Measurements from ENCODE around the gene PRCP.
A peak's percentile ranks its signal among the peaks of the same experiment; 100 is the strongest.

Gene PRCP

DNA sequence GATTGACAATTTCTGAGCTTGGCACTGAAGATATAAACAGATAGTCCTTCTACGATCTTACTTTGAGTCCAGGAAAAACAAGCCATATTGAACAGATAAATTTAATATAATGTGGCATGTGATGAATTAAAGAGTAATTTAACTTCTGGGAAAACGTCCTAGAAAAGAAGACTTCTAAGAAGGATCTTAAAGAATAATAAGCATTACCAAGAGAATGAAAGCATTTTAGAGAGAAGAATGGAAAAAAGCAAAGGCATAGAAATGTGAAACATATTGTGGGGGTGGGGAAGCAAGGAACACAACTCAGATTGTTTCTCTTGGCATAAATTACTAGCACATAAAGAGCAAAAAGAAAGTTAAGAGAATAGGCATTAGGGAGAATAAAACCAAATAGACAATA is 6.7 kb upstream of the PRCP start:
- DNase-seq (ENCODE audit: low spot score): no peak

DNA sequence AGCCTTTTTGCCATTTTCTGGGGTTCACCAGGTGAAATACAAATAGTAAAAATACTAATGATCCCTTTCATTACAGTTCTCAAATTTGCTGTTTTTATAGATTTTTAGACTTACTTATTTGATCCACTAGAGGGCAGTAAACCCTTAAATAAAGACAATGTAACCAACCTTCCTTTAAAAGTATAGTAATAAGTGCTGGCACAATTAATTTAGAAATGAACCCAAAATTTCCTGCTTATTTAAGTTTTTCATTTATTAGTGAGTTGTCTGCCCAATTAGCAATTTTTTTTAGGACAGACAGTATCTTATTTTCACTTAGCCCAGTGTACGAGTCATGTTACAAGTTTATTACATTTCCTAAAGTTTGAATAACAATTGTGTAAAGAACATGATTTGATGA is 6.0 kb upstream of the PRCP start:
- DNase-seq (ENCODE audit: low spot score): peak; percentile 72

DNA sequence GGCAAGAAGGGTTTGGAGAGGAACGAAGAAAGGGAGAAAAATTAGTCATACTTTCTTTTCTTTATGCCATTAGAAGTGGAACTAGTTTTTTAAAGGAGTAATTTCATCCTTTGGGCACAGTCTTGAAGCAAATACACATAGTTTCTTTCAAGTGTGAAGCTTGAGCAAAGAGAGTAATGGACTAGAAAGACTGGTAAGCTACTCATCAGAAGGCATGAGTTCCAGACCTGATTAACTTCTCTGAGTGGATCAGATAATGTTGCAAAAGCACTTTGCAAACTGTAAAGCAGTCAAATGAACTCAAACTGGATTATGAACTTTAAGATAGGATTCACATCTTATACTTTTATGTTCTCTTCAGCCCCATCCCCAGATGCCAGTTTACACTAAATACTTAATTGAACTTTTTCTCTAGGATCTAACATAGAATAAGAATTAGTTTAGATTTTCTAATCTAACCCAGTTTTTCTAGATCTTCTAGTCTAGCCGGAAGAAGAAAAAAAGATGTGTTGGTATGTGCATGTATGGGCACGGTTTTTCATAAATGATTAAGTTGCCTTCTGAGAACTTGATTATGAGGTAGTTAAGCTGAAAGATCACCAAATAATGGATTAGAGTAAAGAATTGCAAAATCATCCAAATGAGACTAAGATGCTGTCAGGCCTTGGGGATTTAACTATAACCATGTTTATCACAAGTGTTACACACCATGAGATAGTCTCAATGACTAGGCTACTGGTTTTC is 3.8 kb upstream of the PRCP start:
- no peak for DNase-seq (ENCODE audit: low spot score)

DNA sequence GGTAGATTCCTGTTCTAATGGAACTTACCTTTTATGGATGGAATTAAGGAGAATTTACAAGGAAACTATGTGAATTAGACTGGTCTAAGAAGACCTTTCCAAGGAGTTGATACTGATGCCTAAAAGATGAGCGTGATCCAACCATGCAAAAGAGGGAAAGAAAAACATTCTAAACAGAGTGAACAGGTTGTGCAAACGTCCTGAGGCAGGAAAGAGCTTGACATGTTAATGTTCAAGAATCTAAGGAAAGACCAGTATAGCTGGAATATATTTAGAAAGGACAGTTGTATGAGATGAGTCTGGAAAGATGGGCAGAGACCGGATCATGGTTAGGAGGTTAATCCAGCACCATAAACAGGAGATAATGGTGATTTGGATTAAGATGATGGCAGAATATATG is 2.6 kb upstream of the PRCP start:
- DNase-seq (ENCODE audit: low spot score): no peak

DNA sequence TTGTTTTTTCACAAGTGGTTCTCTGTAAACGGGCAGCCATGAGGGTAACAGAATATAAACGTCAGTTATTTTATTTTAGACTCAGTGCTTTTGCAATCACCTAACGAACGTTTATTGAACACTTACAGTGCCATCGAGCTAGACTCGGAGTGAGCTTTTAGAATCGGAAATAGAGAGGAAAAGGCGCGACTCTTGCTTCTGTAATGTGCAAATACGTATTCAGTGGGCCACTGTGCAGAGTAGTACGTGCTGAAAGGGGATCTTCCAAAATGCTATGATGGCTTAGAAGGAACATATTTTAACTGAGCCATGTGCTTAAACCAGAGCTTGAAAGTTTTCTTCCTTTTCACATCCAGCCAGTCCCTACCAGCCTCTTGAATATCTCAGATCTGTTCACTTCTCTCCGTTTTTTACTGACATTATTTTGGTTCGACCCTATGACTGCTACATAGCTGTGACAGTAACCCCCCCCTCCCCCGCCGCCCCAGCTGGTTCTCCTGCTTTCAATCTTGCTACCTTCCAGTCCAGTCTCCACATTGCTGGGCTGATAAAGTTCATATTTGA is 1.8 kb upstream of the PRCP start:
- no peak for DNase-seq (ENCODE audit: low spot score)

DNA sequence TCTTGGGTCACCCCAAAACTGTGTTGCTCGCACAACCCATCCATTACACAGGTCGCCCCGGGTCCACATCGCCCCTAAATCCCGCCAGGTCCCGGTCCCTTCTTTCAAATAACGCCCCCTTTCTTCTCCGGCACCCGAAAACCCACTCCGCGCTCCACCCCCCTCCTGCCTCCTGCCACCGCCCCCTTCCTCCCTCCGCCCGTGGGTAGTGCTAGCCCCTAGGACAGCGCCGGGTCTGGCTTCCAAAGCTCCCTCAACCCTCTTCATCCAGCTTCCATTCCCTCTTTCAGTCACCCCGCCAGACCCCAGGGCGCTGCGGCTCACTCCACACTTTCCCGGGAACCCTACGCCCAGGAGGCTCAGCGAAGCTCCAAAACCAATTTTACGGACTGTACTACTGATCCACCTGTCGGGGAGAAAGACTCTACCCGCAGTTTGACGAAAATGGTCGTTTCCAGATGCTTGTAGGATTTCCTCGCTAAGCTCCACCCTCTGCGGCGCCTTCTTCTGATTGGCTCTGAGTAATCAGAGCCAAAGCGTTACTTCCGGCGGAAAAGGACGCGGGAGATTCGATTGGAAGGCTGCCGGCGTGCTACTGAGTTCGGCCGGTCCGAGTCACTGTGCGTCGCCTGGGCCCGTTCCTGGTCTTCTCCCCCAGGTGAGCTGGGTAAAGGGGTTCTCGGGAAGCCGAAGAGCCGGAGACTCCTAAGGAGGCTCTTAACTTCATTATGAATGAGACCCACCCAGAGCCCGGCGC is 1.1 kb upstream of the PRCP start, which contains the start of gene DDIAS:
Gene DDIAS (plus strand): TSS at position 572 of the 757 bp plus-strand sequence. CDS start 13,003 bp downstream, outside the sequence.
- DNase-seq (ENCODE audit: low spot score): peak; percentile 98

DNA sequence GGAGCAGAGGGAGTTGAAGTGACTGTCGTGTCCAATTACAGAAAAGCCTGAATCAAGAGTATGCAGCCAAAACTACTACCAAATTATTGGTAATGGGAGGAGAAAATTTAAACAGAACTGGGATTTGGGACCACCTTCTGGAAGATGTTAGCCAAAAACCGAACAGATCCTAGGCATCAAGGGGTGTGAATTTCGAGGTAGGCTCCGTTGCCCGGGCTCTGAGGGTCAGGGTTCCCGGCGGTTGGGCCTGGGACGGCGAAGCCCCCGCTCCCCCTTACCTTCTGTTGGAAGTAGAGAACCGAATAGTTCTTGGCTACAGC is 313 bp downstream of the PRCP start:
- DNase-seq (ENCODE audit: low spot score): no peak

DNA sequence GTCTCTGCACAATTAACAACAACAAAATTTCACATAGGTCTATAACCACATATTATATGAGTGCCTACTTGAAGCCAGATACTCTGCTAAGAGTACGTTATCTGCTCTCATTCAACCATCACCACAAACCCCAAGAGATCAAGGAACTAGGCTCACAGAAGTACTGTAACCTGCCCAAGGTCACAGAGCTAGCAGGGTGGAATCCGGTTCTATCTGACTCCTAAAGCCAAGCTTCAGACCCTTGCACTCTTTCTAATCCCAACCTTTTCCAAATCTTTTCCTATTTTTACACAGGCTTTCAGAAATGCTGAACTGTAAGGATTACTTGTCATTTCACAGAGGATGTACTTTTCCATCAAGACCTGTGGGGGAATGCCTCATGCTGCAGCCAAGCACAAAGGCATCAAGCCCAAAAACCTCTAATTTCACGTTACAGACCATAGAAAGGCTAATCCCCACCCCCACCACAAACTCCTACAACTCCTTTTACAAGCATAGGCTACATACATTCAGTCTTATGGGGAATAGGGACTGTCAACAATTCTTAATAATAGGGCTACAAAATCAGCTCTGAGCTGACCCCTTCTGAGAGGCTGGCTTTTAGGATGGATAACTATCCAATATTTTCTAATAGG is 927 bp downstream of the PRCP start:
- no peak for DNase-seq (ENCODE audit: low spot score)

DNA sequence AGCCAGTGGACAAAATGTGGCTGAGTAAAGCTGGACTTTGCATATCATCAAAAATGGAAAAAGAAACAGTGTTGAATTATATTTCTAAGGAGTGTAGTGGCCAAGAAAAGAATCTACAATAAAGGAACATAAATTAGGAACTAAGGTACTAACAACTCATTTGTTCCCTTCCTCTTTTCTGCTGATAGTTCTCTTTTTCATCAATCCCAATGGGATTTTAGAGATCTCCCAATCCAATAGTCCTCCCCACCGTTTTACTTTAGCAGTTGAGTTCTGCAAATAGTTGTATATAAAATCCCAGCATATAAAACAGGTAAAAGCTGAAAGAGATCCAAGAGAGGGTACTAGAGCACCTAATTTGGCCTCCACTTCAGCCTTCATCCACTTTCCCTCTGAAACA is 2.0 kb downstream of the PRCP start:
- no peak for DNase-seq (ENCODE audit: low spot score)

DNA sequence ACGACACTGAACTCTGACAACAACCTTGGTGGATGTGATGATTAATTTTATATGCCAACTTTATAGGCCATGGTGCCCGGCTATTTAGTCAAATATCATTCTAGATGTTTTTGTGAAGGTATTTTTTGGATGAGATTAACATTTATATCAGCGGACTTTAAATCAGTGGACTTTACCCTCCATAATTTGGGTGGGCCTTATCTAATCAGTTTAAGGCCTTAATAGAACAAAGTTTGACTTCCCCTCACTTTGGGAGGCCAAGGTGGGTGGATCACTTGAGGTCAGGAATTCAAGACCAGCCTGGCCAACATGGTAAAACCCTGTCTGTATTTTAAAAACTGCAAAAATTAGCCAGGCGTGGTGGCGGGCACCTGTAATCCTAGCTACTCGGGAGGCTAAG is 4.0 kb downstream of the PRCP start:
- no peak for DNase-seq (ENCODE audit: low spot score)

DNA sequence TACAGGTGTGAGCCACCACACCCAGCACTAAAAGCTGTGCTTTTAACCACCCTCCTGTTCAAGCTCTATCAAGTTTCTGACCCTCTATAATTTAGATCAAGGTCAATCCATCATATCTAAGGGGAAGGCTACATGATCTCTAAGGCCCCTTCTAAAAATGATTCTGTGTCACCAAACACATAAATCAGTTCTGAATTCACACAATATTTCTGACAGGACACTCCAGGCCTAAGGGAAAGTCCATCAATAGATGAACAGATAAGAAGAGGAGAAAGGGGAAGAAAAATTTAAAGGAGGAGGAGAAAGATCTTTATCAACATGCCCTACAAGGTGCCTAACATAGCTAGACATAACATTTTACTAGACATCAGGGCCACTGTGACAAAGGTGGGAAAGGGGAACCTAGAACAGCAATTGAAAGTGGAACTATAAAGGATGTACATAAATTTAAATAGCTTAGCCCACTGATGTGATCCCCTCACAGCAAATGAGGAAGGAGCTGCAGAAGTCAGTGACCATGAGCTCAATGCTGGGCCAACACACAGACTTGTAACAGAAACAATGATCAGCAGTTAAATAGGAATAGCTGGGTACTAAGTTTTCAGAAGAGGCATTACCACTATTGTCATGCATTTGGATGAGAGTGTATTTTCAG is 4.7 kb downstream of the PRCP start:
- DNase-seq (ENCODE audit: low spot score): no peak

DNA sequence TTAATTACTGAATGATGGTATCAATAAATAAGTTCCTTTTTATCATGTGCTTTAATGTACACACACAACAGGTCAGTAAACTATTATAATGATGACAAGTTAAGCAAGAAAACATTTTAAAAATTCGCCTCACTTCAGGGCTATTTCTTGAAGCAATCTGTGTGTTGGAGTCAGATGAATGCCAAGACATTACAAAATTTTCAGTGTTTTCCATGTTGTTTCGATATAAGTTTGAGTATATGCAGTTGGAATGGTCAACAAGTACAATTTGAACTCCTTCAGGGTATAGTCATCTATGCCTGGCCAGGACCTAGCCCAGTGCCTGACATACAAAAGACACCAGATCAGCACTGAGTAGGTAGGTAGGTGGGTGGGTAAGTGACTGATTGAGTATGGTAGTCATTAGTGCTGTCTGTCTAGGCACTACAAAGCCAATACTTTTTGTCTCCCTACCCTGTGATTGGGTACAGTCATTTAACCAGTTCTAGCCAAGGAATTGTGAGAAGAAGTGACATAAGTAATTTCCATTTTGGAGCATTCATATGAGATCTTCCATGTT is 7.5 kb downstream of the PRCP start:
- DNase-seq (ENCODE audit: low spot score): no peak

DNA sequence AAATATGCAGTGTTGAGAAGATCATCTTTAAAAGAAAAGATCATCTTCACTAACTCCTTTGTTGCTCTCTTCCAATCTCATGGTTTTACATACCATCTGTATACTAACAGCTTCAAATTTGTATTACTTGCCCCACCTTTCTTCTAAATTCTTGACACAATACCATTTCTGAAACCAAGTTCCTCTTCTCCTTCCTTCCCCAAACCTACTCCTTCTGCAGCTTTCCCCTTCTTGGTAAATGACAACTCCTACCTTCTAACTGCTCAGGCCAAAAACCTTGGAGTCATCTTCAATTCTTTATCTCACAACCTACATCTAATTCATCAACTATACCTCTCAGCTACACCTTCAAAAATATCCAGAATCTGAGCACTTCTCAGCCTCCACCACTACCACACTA is 9.3 kb downstream of the PRCP start:
- DNase-seq (ENCODE audit: low spot score): no peak

DNA sequence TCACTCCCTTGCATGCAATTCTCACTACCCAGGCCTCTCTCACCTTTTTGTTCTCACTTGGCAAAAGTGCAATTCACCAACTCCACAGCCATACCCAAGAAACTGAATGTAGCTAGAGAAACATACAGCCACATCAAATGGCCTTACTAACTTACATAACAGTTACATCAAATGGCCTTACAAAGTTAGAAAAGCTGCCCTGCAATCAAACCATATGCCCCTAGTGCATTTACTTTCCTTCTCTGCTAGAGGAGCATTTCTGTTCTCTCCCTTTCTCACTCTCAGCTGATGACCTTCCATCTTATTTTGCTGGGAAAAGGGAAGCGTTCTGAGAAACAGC is 10.3 kb downstream of the PRCP start:
- no peak for DNase-seq (ENCODE audit: low spot score)

DNA sequence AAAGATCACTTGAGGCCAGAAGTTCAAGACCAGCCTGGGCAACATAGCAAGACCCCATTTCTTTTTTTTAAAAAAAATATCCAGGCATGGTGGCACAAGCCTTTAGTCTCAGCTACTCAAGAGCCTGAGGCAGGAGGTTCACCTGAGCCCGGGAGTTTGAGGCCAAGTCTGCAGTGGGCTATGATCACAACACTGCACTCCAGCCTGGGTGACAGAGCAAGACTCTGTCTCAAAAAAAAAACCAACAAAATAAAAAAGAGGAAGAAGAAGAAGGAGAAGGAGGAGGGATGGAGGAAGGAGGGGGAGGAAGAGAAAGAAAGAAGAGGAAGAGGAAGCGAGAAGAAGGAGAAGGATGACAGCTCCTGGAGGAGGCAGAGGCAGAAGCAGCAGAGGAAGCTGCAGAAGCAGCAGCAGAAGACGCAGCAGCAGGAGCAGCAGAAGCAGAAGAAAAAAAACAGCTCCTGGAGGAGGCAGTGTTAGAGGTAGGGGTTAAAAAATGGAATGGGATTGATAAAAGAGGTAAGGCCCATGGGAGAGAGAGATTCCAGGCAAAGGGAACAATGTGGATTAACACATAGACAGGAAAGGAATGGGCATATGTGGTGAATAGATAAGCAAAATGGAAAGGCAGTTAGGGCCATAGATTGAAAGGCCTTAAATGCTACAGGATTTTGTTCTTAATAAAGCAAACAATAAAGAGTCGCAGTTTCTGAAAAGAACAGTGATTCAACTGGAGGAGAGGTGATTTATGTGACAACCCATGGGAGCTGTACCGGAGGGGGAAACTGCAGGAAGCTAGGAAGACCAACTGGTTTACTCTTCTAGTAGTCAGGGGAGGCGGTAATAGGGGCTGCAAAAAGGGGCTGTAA is 10.9 kb downstream of the PRCP start:
- DNase-seq (ENCODE audit: low spot score): no peak

DNA sequence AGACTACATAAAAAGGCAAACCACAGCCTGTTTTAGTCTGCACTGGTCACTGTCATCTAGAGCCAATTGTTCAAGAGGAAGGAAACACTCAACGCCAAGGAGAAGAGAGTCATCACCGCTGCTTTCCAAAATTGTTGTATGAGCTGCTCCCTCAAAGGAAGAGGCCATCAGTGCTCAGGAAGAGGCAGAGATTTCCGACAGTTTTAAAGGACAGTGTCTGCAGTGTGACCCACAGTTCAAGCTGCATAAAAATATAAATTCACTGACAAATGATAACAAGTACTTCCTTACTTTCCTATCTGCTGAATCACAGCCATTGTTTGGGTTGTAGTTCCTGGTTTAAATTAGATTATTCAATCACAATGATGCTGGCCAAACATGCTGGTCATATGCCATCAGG is 16.4 kb downstream of the PRCP start:
- no peak for DNase-seq (ENCODE audit: low spot score)

DNA sequence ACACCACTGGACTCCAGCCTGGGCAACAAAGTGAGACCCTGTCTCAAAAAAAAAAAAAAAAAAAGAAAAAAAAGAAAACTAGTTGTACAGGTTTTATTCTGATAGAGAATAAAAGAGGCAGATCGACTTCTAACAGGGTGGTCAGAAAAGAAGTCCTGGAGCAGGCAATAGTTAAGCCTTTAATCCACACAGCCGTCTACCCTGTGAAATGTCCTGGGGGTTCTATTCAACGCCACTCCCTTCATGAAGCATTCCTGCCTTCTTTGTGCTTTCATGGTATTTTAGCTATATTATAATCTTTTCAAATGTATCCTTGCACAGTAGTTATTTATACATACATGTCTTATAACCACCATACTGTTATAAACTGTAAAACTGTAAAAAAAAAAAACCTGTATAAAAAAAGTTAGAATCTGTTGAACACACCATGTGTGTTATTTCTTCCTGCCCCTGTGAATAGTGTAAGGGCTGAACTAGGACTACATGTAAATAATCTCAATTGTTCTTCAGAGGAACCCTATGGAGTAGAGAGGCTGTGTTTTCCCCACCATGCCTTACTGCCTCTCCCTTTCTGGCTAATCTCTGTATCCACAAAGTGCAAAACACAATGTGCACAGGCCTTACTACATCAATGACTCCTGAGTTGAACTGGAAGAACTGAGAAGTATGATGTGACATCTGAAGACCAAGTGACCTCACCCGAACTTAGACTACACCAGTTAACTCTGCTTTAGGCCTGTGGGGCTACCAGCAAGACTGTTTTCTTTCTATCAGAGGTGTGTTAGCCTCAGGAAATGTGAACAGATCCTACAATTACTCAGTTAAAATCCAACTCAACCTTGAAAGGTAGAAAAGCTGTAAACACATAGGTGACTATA is 25.3 kb downstream of the PRCP start:
- no peak for DNase-seq (ENCODE audit: low spot score)

DNA sequence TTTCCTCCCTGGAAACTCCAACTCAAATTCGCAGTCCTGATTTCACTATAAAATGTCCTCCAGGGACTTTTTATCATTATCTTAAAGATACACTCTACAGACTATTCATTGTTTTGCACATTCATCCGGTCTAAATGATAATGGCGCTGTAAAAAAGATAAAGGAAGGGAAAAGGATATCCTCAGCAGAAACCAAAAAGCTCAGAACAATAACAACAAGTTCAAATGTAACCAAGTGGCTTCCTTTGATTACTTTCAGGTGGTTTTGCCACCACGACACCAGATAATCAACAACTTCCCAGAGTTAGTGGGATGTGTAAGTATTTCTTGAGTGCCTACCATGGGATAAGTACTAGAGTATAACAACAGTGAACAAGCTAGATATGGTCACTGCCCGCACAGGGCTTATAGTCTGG is 26.3 kb downstream of the PRCP start:
- DNase-seq (ENCODE audit: low spot score): no peak

DNA sequence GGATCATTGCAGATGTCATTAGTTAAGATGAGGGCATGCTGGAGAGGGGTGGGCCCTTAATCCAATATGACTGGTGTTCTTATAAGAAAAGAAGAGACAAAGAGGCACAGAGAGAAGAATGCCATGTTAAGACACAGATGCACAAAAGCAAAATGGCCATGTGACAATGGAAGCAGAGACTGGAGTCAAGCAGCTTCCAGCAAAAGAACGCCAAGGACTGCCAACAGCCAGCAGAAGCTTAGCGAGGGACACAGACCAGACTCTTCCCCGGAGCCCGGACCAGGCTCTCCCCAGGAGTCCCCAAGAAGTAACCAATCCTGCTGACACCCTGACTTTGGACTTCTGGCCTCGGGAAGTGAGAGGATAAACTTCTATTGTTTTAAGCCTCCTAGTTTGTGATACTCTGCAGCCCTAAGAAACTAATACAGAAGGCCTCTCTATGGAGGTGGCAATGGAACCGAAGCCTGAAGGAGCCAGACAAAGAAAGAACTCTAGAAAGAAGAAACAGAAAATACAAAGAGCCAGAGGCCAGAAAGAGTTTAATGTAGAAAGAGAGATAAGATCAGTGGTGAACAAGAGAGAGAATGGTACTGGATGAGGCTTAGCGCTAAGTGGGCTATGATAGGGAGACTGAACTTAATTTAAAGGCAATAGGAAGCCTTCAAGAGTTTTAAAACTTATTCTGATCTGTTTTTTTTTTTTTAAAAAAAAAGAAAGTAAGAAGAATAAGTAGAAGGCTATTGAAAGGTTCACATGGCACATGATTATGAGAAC is 27.7 kb downstream of the PRCP start:
- DNase-seq (ENCODE audit: low spot score): peak; percentile 59

Data from pons (tissue), 1 donor.